LoVo (cell line): ENCODE measurements around the gene UGT1A8.

ENCODE experiments used
- DNase-seq: peaks from one replicate; pipeline ENCODE4 v3.0.0-alpha.2; 2016; ENCODE audit warnings: low spot score

UGT1A8 gene

DNA sequence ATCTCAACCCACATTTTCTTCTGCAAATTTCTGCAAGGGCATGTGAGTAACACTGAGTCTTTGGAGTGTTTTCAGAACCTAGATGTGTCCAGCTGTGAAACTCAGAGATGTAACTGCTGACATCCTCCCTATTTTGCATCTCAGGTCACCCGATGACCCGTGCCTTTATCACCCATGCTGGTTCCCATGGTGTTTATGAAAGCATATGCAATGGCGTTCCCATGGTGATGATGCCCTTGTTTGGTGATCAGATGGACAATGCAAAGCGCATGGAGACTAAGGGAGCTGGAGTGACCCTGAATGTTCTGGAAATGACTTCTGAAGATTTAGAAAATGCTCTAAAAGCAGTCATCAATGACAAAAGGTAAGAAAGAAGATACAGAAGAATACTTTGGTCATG is 150.6 kb downstream of the UGT1A8 start:
- DNase-seq, result no peak

DNA sequence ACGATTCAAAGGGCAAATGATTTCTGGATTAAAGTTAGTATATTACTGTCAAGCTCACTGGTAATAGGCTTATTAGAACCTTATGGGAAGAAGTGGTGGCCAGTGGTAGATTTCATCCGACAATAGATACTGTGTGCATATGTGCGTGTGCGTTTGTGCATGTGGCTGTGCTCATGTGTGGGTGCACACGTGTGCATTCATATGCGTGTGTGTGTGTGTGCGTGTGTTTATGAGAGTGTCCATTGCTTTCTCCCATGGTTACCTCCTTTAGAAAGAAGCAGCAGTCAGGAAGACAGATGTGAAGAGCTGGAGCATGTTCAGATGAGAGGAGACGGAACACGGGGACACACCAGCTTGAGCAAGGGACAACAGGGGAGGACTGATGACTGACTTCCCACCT is 151.8 kb downstream of the UGT1A8 start:
- no peak for DNase-seq

DNA sequence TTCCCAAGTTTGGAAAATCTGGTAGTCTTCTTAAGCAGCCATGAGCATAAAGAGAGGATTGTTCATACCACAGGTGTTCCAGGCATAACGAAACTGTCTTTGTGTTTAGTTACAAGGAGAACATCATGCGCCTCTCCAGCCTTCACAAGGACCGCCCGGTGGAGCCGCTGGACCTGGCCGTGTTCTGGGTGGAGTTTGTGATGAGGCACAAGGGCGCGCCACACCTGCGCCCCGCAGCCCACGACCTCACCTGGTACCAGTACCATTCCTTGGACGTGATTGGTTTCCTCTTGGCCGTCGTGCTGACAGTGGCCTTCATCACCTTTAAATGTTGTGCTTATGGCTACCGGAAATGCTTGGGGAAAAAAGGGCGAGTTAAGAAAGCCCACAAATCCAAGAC is 154.7 kb downstream of the UGT1A8 start:
- DNase-seq, result no peak

DNA sequence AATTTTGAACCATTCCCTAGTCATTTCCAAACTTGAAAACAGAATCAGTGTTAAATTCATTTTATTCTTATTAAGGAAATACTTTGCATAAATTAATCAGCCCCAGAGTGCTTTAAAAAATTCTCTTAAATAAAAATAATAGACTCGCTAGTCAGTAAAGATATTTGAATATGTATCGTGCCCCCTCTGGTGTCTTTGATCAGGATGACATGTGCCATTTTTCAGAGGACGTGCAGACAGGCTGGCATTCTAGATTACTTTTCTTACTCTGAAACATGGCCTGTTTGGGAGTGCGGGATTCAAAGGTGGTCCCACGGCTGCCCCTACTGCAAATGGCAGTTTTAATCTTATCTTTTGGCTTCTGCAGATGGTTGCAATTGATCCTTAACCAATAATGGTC is 155.2 kb downstream of the UGT1A8 start:
- no peak for DNase-seq

DNA sequence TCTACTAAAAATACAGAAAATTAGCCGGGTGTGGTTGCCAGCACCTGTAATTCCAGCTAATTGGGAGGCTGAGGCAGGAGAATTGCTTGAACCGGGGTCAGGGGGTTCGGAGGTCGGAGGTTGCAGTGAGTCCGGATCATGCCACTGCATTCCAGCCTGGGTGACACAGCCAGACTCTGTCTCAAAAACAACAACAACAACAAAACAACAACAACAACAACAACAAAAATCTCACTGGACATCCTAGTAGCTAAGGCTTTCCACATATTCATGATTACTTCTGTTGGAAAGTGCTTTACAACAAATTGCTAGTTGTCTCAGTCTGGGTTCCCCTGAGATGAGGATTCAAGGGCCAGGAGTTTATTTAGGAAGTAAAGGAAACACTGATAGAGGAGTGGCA is 156.4 kb downstream of the UGT1A8 start:
- DNase-seq, result no peak

DNA sequence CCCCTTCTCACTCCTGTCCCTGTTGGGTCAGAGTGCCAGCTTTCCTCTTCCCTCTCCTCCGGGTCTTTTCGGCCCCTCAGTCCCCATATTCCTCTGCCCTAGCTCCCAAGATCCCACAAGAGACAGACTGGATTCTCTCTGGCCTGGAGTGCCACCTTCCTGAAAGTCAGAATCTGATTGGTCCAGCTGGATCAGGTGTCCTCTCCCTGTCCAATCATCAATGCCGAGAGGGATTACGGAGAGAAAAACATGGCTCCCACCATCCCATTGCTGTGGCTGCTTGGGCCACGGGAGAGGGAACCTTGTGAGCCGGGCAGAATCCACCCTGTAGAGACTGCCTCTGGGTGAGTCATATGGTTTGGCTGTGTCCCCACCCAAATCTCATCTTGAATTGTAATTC is 158.0 kb downstream of the UGT1A8 start:
- no peak for DNase-seq

DNA sequence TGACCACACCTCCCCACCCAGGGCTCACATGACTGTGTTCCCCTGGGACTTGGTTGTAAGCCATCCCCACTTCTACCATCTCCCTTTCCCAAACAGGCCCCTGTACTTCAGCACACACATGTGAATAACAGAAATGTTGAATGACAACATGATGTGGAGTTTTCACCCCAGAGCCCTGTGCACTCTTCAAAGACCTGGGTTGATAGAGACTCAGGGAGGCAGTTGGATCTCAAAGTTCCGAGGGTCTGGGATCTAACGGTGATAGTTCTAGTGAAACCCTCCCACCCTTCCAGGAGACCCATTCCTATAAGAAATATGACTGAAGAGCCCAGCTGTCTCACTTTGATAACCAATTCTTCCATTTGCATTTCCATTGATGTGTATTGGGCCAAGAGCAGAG is 160.6 kb downstream of the UGT1A8 start, which contains the start of gene MROH2A:
MROH2A (plus strand) TSS at position 301 of the 400 bp plus-strand sequence. CDS start 1,029 bp downstream, outside the sequence.
- DNase-seq, result no peak

DNA sequence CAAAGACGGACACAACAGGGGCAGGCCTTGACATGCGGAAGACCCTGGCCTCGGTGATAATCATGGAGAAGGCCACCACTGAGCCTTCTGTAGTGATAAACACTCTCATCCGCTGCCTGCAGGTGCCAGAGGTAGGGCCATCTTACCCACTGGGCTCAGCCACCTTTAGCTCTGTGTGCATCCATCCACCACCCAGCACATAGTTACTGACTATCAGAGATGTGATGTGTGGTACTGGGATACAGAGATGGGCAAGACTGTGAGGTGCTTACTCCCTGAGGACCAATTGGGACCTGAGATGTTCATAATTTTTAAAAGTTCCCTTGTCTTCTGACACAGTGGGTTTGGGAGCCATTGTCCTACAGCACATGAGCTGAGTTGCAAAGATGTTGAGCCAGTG is 162.3 kb downstream of the UGT1A8 start:
- no peak for DNase-seq

DNA sequence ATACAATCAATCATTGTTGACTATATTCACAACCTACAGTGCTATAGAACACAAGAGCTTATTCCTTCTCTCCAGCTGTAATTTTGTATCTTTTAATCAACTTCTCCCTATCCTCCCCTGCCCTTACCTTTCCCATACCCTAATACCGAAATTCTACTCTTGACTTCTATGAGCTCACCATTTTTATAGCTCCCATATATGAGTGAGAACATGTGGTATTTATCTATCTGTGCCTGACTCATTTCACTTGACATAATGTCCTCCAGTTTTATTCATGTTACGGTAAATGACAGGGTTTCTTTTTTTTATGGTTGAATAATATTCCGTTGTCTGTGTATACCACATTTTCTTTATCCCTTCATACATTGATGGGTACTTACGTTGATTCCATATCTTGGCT is 163.3 kb downstream of the UGT1A8 start:
- DNase-seq, result no peak

DNA sequence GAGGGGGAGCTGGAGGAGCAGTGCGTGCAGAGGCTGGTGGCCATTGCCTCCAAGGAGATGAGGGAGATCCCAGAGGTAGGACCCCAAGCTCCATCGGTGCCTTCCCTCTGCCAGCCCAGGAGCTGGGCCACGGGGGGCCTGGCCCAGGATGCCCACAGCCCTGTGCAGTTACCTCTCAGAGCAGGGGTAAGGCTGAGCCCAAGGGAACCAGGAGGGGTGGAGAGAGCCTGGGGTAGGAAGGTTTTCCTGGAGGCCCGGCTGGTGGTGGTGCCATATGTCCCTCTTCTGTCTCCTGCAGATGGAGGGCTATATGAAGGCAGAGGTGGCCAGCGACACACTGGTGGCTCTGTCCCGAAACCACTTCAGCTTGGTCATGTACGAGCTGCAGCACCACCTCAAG is 172.1 kb downstream of the UGT1A8 start:
- no peak for DNase-seq

DNA sequence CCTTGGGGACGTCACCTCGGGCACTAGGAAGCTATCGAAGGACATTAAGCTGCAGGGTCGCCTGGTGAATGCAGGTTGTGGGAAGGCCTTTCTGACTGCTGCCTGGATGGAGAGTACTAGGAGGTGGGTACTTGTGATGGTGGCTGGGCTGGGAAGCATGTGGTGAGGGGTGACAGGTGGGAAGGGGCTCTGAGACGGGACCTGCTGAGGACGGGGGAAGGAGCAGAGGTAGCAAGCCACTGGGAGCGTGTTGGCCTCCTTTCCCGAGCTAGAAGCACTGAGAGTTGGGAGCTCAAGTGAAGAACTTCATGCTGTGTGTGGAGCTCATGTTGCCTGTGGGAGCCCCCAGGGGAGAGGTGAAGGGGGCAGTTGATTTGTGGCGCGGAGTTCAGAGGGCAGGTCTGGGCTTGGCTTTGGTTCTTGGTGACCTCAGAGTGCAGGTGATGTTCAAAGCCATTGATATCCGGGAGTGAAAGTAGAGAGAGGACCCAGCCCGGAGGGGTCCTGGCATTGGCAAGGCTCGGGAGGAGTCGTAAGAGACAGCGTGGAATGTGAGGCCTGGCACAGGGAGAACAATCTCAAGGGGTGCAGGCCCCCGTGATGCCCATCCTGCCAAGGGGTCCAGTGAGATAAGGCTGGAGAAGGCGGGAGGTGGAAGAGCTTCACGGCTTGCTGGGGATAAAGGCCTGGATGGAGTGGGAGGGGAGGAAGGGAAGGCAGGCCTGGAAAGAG is 173.9 kb downstream of the UGT1A8 start:
- DNase-seq, result no peak

DNA sequence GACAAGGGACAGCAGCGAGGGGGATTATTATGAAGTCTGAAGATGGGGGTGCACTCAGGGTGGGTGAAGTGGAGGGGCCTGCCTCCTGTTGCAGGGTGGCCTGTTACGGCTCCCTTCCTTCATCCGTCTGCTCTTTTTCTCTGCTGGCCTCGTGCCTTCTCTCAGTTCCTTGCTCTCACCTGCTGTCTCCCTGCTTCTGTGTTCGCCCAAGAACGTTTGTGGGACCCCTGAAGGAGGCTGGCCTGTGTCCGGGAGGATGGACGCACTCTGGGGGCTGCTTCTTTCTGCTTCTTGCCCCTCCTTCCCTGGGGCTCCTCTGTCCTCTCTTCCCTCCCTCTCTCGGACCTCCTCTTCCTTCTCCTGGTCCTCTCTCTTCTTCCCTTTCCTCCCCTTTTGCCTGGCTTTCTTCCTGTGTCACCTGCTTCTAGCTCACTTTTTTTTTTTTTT is 174.5 kb downstream of the UGT1A8 start:
- no peak for DNase-seq

DNA sequence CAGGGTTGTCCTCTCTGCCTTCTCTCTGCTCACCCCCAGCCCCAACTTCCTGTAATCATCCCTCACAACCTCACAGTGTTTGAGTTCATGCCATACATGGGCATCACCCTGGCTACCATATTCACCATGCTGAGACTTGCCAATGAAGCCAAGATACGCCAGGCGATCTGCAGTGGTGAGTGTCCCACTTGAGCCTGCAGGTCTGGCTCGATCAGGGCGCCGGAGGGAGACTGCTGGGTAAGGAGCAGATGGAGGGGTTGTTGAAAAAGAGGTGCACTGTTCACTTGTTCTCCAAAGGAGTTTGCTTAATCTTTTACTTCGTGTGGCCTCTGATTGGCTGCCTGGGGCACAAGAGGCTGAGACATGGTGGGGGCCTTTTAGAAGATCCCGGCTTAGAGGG is 175.3 kb downstream of the UGT1A8 start:
- DNase-seq, result no peak

DNA sequence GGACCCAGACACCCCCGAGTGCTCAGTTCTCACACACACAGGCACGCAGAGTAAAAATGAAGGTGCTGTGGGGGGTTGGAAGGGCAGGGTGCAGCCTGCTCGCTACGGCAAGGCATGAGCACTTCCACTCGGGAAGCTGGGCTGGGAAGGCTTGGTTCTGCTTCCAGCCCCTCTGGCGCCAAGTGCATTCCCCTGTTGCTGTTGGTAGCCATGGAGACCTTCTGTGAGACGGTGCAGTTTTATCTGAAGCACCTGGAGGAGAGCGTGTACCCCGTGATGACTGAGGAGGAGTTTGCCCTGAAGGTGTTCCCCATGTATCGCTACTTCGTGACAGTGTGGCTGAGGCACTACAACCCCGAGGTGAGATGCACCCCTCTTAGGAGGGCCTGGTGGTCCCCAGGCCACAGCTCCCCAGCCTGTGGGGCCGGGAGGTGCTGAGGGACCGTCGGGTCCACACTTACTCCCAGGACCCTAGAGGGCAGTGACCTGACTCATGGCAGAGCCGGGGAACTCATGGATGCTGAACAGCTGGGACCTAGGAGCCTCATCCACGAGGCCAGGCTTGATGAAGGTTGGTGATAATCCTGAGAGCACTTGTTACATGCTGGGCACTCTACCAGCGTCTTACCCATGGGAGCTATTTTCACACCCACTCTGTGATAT is 176.2 kb downstream of the UGT1A8 start:
- DNase-seq, result no peak

DNA sequence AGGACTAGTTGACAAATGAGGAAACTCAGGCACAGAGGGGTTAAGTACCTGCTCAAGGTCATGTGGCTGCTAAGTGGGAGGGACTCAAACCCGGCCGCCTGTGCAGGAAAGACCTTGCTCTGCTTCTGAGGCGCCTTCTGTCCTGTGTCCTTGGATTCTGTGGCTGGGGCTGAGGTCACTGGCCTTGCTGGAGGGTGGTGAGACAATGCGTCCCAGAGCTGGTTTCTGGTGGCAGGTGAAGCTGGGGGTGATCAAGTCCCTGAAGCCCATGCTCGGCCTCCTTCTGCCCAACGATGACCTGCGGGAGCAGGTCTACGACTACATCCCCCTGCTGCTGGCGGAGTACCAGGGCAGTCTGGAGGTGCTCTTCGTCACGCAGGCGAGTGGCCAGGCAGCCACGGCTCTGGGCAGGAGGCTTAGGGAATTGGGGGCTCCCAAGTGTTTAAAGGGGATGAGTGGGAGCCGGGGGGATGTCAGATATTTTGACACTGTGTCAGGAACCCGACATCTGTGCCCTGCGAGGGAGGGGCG is 176.8 kb downstream of the UGT1A8 start:
- no peak for DNase-seq

DNA sequence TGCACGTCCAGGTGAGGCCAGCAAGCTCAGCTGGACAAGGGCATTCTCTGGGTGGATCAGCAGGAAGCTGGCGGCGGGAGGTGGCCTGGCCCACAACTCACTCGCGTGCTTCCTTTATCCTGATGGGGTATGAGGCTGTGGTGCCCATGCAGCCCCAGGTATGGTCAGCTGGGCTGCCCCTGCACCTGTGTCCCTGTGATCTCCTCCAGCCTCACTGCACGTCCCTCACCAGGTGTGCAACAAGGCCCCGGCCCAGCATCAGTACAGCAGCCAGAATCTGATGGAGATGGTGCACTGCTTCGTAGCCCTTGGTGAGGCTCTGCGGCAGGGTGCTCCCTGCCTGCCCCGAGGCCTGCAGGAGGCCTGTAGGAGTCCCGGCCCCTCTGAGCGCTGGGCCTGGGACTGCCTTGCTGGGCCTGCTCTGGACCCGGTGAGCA is 178.3 kb downstream of the UGT1A8 start:
- no peak for DNase-seq

DNA sequence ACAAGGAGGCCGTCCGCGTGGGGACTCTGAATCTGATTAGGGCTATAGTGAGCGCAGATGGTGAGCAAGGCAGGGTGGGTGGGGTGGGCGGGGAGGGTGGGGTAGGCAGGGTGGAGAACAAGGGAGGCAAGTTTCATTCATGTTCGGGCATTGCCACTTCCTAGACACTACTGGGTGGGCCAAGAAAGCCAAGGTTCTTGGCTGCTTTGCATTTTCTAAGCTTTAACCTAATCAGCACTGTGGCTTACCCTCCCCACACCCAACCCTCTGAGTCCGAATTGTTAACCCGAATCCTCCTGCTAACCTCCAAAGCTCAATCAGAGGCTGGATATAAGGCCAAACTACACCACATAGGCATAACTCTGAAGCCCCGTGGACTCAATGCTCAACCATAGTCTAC is 178.8 kb downstream of the UGT1A8 start:
- no peak for DNase-seq

DNA sequence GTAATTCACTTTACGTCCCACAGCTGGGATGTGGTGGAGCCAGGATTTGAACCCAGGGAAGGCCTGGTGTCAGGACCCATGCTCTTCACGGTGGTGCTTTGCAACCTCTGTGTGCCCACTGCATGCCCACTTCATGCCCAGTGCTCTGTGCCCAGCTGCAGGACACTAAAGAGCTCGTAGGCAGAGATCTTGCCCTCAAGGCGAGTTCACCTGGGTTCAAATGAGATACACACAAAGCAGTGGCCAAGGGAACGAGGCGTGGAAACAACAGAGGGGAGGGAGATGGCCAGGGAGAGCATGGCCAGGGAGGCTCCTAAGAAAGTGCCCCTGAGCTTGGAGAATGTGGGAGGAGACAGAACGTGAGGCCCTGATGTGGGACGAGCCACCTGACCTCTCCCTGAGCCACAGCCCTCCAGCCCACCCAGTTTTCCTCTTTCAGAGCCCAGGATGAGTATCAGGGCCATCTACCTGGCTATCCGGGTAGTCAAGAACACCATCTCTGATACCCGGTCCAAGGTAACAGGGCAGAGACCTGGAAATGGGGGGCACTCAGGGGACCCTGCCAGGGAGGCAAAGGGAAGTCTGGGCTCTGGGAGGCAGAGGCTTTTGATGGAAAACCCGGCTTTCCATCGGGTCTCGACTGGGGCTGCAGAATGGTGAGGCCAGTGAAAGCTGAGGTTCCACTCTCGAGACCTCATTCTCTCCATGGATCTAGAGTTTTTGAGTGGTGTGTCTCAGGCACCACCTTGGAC is 181.1 kb downstream of the UGT1A8 start:
- DNase-seq, result no peak

DNA sequence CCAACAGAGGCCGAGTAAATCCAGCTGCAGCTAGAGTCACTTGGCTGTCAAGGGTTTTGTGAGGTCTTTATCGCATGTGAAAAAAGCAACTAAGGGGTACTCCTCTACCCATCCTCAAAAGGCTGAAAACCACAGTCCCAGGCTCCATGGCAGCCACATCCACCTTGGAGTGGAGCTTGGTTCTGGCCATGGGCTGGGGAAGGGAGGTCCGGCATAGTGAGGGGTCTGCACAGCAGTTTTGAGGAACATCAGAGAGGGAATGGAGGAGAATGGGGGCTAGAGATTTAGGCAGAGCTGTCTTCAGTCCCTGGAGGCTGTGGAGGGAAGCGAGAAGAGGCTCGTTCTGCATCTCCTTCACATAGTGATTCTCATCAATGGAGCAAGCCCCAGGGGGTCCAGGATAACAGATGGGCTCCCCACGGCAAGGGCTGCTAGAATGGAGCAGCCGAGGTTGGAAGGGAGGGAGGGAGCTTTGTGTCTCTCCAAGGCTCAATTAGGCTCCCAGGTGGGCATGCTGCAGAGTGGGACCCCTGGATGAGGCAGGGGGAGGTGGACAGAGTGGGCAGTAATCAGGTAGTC is 181.7 kb downstream of the UGT1A8 start:
- no peak for DNase-seq

DNA sequence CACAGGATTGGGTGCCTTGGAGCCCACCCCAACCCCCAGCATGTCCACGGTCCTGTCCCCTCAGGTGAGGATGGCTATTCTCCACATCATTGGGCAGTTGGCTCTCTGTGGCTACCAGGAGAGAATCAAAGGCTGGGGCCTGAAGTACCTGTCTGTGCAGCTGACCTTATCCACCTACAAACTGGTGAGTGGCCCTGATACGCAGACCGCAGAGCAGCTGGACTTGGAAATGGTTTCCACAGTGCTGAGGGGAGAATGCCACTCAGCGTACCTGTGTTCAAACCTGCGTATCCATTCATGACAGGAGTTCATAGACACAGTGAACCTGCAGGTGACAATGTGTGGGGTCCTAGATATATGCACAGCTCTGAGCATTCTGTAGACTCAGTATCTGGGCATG is 182.3 kb downstream of the UGT1A8 start:
- no peak for DNase-seq

DNA sequence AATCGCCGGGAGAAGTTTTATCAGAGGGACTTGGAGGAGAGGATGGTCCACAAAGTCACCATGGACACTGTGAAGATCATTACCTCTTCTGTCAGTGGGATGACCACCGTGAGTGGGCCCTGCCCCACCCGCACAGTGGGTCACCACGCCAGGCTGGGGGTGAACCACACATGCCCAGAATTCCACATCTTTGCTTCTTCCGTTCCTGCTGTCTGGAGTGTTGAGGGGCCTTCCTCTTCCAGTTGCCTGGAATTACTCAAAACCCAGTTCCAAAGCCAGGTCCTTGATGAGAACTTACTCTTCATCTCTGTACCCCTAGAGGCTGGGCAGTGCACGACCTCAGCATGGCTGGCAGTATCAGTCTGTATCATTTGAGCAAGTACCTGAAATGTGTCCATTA is 182.8 kb downstream of the UGT1A8 start:
- no peak for DNase-seq

DNA sequence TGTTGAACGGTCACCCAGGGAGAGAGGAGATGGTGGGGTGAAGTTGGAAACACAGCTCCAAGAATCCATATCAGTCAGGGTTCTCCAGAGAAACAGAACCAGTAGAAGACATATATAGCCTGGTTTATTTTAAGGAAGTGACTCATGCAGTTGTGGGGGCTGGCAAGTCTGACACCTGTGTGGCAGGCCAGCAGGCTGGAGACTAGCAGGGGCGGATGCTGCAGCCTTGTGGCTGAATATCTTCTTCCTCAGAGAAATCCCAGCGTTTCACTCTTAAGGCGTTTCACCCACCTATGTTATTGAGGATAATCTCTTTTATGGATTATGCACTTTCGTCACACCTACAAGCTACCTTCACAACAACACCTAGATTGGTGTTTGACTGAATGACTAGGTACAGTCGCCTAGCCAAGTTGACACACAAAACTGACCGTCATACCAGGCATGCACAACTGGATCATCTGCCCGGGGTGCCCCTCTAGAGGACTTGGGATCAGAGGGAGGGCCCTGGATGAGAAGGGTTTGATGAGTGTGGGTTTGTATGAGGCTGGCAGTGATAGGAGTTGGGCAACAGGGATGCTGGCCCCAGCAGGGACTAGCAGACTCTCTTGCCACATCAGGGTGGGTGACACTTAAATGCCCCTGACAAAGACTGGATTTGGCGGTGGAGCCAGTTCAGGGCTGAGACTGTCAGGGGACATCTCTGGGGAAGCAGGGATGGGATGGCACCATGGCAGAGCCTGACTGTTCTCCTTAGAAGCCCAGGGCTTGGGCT is 184.1 kb downstream of the UGT1A8 start:
- no peak for DNase-seq
